ENCODE data around the gene NUDT17. TPM values are rescaled to one million over a fixed set of nuclear protein-coding genes. Genes with fewer than 3 reads are reported as not detected.
A peak's percentile ranks its signal among the peaks of the same experiment; 100 is the strongest.

Gene NUDT17
- total and polyA plus RNA-seq, 2 of the 4 experiments (the other 2 are of a cell fraction) = 2.3 to 2.8 TPM

DNA sequence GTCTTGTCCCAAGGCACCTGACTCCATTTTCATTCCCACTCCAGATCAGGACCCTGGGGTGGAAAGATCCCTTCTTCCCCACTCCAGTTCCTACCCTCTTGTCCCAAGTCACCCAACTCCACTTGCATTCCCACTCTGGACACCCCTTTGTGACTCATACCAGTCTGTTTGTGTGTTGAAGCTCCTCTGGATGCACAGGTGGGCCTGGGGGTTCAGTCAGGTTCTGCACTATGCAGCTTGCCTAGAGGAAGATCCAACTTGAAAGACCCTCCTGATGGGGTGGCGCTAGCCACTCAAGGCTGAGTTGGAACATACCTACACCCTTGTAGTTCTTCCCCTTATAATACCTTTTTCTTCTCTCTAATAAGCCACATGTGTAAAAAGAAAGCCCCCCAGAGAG is 50.0 kb downstream of the NUDT17 start (continued):
- TF ChIP-seq RCOR1 (IDR thresholded peaks at IDR 0.05; ENCODE audit: insufficient replicate concordance, low read length) (no peak), CTCF (conservative IDR thresholded peaks at IDR 0.05; ENCODE audit: low read depth, low read length) (no peak)

DNA sequence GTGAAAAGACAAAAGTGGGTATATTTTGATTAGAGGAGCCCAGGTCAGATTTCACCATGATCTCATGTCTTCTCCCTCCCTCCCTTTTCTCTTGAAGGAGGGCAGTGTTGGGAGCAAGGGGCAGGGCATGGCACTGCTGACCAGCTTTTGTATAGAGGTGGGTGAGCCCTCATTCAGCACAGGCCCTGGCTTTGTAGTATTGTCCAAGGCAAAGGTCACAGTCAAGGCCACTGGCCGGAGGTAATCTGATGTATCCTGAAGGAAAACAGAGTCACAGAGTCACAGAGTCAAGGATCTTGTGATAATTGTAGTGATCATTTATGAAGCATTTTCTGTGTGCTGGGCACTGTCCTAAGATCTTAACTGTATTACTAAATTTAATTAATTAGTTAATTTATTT is 52.5 kb downstream of the NUDT17 start:
- Histone ChIP-seq H3K36me3 (ENCODE audit: control insufficient read depth, insufficient read depth, low read length) (no peaks in the 10 kb centered on the region), H4K8ac (ENCODE audit: low read depth in 2 of 2, low read length in 2 of 2) (no peak overlapping the region), H3K27ac (ENCODE audit: insufficient read depth, low read length) (no peak overlapping the region), H3K23ac (ENCODE audit: low read depth, low read length) (no peak overlapping the region), H4K91ac (ENCODE audit: insufficient read depth, low read depth, low read length) (no peak overlapping the region), H4K20me1 (ENCODE audit: insufficient read depth, low read length) (no peaks in the 10 kb centered on the region), H3K18ac (ENCODE audit: low read depth, low read length) (no peak overlapping the region), H3K79me1 (ENCODE audit: low read depth in 1 of 2, low read length in 2 of 2) (peaks cover 0 to 3% of the 10 kb centered on the region in 2 experiments; a peak in 1 of 4 replicates), H2BK20ac (ENCODE audit: low read depth, low read length) (no peak overlapping the region), H2AK9ac (replicated peaks; ENCODE audit: low read depth, low read length, poor library complexity) (no peak overlapping the region), H3K9me3 (ENCODE audit: control insufficient read depth, insufficient read depth, low read length) (no peaks in the 10 kb centered on the region), H3K56ac (ENCODE audit: extremely low read depth, insufficient read depth, low read length) (no peak overlapping the region), H2BK120ac (ENCODE audit: low read depth, low read length) (no peak overlapping the region), H2AK5ac (ENCODE audit: low read depth, low read length) (peak overlapping the region; percentile 48; the same call in 1 of the 2 replicates), H2BK5ac (ENCODE audit: low read depth, low read length, poor library complexity, severe bottlenecking) (no peak overlapping the region), H3K14ac (replicated peaks; ENCODE audit: low read depth, low read length) (no peak overlapping the region), H2AFZ (replicated peaks; ENCODE audit: low read length, poor library complexity) (no peak overlapping the region), H3K9me1 (ENCODE audit: insufficient read depth, low read length) (peaks cover 18% of the 10 kb centered on the region), H4K5ac (ENCODE audit: low read depth, low read length) (no peak overlapping the region), H3K4me2 (ENCODE audit: low read depth, low read length) (no peak overlapping the region), H3K9ac (ENCODE audit: low read depth, low read length) (no peak overlapping the region), H2BK15ac (ENCODE audit: low read depth, low read length) (no peak overlapping the region), H3K27me3 (ENCODE audit: control insufficient read depth, insufficient read depth, low read length) (no peaks in the 10 kb centered on the region), H3K4me3 (ENCODE audit: insufficient read depth, low read depth, low read length) (no peak overlapping the region), H3K4ac (ENCODE audit: low read depth, low read length) (no peak overlapping the region), H3K4me1 (ENCODE audit: control insufficient read depth, insufficient read depth, low read length) (peaks cover 1% of the 10 kb centered on the region; the same call in 1 of the 2 replicates)
- CTCF ChIA-PET = interaction anchor here (0.7 kb wide), 1 partner anchor 23 kb away, joined by 3 read pairs; no protein-coding TSS in a partner anchor
- TF ChIP-seq FOS (IDR thresholded peaks at IDR 0.05; ENCODE audit: low read depth, low read length) (no peak), SMC3 (IDR thresholded peaks at IDR 0.05; ENCODE audit: low read depth, low read length) (no peak), USF2 (IDR thresholded peaks at IDR 0.05; ENCODE audit: low read depth, low read length) (no peak), ELK1 (IDR thresholded peaks at IDR 0.05; ENCODE audit: borderline replicate concordance, low read depth, low read length) (no peak)
- DNase-seq (no peak), ATAC-seq (ENCODE audit: low read depth) (no peak)
- intact Hi-C loops (cut with micrococcal nuclease) = loop anchor here (10.0 kb wide), 1 partner anchor 57 kb away; the partner anchor contains the start of gene LIX1L
- no TSS peak for BruUV-seq (replicated peaks)
- POLR2A ChIA-PET (ENCODE audit: unreplicated experiment) = no interaction called here
- no CpG with 5 or more reads among the region's 1 CpG for WGBS, 2 experiments (ENCODE audit: extremely low coverage in 2 of 2, insufficient read length in 1 of 2)
- in situ Hi-C loops (cut with MboI; ENCODE audit: low sequenced_read_pairs) = no loop called here
- dilution Hi-C loops (cut with HindIII; ENCODE audit: low sequenced_read_pairs, unreplicated experiment) = no loop called here
